ENCODE measurements around the gene ARSI.
A peak's percentile ranks its signal among the peaks of the same experiment; 100 is the strongest.

The ARSI gene

DNA sequence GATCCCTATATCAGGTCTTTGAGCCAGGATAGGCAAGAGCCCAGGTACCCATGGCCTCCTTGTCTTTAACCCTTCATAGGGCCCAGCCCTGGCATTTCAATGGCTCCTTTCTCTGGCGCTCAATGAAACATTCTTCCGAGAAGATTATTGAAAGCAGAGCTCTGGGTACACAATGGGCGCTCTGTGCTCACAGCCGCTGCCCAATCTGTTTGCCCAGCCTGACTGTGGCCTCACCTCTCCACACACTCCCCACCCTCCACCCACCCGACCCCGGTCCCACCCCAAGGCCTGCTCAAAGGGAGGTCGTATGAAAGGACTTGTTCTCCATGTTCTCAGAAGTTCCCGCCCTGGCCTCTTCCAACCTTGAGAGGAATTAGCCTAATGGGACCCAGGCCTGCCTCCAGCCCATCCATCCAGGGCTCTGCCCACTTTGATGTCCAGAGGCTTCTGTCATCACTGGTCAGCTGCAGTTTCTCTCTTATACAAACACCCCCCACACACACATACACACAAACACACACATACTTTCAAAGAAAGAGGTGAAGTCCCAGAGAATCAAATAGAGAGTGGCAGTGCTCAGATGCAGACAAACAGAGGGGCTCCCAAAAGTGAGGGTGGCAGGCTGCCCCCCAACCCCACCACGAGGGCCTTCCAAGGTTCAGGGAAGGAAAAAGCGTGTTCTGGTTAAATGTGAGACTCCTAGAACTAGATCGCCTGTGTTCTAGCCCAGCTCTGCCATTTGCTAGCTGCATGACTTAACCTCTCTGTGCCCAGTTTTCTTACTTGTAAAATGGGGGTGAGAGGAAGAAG is 5.1 kb upstream of the ARSI start:
- no peak for DNase-seq (ENCODE audit: low read depth)

DNA sequence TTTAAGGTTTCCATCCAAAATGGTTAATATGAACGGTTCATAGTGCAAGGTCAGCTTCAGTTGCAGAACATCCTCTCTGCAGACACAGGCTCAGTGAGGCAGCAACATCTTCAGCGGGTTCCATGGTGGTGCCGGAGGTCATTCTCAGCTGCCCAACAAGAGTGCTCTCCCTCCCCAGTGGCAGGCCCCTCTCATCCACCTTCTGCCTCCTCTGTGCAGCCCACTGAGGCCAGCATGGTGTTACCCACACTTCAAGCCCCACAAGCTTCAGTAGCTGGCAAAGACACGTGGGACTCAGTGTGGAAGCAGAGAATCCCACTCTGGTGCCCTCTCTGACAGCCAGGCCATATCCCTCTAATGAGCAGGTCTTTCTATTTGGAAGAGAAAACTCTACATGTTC is 4.1 kb upstream of the ARSI start:
- DNase-seq (ENCODE audit: low read depth), result no peak

DNA sequence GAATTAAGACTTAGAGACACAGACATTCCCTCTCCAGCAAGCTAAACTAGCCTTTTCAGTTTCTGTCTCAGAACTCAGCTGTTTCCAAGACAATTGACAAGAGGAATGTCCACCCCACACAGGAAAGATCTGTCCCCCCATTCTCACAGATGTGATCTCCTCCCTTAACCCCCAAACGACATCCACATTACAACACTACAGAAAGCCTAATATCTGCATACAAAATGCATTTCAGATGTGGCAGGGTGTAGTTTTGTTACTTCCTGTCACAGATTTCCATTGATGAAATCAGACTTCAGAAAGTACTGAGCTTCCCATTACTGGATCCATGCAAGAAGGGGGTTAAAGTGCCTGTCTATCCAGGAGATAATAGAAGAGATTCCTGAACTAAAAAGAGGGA is 2.9 kb upstream of the ARSI start:
- no peak for DNase-seq (ENCODE audit: low read depth)

DNA sequence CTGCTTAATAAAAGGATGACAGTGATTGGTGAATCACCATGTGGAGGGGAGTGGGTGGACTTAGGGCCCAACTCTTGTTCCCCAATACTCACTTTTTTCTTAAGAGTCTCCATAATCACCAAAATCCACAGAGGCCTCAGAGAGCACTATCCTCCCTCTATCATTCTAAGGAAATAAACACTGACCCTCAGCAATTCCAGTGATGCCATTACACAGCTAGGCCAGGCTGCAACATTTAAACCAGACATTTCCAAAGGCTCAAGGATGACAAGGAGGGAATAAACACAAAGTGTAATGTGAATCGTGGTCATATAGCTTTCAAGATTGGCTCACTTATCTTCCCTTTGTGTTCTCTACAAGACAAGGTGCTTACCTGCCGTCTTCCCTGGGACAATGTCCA is 2.4 kb upstream of the ARSI start:
- no peak for DNase-seq (ENCODE audit: low read depth)

DNA sequence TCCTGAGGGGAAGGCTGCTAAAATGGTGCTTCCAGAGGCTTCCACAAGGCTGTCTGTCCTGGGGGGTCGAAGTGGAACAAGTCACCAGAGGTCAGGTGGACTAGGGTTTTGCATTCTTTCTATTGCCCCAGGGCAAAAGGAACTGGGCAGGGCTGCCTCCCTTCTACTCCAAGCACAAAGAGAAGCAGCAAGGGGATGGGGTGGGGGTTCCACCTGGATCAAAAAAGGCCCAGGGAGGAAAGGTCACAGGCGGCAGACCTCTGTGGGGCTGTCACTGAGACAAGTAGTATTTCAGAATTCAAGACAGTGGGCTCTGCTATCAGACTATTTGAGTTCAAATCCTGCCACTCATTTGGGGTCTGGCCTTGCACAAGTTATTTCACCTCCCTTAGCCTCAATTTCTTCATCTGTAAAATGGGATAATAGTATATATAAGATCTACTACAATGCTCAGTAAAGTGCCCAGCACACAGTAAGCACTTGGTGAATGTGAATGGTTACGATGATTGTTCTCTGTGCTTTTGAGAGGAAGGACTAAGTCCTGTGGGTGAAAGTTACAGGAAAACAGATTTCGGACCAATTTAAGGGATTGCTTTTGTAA is 1.9 kb upstream of the ARSI start:
- DNase-seq (ENCODE audit: low read depth), result no peak

DNA sequence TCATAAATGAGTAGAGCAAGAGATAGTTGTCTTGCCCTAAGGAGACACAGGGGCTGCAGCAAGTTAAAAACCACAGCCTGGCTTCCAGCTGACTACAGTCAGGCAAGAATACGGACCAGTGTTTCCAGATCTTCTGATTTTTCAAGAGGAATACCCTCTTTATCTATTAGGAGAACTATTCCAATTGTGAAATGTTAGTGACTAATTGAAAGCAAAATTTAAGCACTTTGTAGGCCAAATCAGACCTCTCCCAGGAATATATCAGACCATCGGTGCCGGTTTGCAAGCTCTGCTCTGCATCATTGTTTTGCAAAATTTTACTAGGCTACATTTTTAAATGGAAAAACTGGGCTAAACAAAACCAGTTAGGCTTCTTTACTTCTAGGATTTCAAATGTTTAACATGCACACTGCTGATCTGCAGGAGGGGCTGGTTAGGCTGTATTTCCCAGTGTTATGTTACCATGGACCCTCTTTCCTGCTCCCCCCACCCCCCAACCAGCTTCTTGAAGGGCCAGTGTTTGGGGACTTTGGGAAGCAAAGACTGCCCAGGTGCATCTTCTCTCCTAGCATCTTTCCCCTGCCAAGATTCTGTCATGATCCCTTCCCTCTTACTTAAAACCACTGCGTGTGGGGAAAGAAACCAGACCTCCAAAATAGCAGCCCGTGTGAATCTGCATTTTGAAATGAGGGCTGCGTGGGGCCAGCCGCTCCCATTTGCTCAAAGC is 1.1 kb upstream of the ARSI start:
- DNase-seq (ENCODE audit: low read depth), result no peak

DNA sequence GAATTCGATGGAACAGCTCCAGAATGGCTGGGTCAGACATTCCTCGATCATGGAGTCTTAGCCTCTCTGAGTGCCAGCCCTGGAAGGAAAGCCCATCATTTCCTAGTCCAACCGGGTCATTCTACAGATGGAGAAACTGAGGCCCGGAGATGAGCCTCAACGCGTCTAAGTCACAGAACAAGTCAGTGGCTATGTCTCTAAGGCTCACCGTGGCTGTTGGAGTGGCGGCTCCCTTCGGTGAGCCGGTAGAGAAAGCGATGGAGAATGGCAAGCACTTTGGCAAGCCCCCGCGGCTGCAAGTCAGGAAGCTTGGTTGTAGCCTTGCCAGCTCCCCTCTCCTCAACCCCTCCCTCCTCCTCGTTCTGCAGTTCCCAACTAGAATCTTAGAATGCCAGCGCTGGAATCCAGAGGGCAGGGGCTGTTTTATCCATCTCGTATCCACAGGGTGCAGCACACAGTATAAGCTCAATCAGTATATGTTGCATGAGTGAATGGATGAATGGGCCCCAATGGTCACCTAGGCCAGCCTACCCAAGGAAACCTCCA is 438 bp upstream of the ARSI start:
- no peak for DNase-seq (ENCODE audit: low read depth)

DNA sequence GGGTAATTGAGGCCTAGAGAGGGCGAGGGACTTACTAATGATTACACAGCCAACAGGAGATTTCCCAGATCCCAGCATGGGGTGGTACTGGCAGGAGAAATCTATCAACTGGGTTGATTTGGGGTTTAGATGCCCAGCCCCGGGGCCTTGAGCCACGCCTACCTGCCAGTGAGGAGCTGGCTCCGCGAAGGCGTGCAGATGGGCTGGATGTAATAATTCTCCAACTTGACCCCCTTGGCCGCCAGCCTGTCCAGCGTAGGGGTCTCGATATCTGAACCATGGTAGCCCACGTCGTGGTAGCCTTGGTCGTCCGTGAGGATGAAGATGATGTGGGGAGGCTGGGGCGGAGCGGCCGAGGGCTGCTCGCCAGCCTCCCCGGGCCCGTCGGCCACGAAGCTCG is 804 bp downstream of the ARSI start:
- DNase-seq (ENCODE audit: low read depth), result no peak

DNA sequence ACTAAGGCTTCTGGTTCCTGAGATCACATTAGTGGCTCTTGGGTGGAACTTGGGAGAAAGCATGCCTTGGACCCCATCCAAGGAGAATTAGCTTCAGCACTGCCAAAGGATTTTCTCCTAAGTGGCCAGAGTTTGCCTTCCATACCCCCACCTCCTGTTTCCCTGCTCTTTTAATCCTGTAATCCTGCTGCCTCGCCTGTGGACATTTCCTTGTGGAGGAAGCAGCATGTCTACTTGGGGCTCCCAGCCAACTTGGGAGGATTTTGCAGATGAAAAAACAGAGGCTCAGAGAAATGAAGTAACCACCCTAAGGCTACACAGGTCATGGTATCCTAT is 1.6 kb downstream of the ARSI start:
- DNase-seq (ENCODE audit: low read depth), result no peak

DNA sequence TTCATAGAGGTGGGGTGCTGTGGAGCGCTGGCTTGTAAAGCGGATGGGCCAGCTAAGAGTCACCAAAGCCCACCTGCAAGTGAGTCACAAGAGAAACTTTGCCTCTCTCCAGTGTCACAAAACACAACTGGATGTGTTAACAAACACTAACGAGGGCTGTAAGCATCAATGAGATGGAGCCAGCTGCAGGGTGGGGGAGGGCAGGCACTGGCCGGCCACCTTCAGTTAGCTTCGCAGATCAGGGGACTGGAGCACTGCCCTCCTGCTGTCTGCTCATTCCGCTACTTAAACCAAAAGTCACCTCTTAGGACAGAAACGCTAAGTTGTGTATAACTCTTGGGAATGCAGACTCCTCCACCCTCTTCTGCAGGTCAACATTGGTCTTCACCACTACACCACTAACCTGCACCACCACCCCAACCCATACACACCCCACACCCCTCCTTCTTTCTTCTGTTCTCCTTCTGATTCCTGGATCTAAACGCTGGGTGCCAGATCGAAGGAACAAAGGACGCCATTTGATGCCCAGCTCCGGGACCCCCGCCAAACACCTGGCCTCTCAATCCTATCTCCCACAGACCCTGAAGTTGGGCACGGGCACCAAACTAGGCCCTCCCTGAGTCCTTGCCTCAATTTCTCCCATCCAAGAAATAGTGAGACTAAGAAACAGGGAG is 2.1 kb downstream of the ARSI start:
- no peak for DNase-seq (ENCODE audit: low read depth)

DNA sequence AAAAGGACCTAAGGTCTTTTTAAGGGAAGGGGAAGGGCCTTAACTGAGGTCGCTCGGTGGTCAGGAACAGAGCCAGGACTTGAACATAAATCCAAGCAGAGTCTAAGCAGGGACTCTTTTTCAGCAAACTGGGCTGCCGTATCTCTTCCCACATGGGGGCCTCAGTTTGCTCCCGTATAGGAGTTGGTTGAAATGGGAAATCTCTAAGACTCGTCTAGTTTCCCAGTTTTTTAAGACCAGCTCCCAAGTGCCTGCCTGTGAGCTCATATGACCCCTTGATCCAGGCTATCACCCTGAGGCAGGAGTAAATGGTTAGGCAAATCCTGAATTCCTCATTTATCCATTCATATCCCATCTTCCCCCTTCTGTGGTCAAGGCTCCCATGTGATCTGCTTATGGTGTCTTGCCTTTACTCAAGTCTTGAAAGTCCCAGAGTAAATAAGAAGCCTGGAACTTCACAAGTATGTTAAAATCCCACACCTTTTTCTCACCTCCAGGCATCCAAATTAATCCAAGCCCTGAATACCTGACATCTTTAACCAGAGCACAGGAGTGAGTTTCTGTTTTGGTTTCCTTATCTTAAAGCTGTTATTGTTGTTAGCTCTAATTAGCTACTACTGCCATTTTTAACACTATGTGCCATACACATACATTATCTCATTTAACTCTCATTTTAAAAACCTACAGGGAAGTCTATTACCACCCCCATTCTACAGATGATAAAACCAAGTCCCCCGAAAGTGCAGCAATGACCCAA is 3.0 kb downstream of the ARSI start:
- no peak for DNase-seq (ENCODE audit: low read depth)

DNA sequence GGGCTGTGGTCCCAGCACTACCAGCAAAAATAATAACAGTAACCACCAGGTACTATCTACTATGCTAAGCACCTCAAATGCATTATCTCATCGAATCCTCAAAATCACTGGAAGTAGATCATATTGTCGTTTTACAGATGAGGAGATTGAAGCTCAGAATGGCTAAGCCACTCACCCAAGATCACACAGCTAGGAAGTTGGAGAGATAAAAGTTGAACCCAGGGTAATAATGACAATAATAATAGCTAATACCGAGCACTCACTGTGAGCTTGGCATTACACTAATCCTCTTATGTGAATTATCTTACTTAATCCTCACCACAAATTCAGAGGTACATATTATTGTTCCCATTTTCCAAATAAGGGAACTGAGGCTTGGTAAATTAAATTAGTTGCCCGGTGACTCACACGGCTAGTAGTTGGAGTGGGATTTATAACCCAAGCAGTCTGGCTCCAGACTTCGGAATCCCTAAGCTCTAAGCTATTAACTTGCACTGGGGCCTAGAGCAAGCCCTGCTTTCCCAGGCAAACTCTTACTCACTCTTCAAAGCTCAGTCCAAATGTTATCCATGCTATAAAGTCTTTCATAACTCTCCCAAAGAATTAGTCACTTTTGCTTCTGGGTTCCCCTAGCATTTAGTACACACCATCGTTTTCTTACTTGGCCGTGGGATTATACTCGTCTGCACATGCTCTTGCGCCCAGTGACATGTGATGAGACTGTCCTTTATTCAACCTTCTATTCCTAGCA is 3.8 kb downstream of the ARSI start:
- peak; percentile 98 for DNase-seq (ENCODE audit: low read depth)

DNA sequence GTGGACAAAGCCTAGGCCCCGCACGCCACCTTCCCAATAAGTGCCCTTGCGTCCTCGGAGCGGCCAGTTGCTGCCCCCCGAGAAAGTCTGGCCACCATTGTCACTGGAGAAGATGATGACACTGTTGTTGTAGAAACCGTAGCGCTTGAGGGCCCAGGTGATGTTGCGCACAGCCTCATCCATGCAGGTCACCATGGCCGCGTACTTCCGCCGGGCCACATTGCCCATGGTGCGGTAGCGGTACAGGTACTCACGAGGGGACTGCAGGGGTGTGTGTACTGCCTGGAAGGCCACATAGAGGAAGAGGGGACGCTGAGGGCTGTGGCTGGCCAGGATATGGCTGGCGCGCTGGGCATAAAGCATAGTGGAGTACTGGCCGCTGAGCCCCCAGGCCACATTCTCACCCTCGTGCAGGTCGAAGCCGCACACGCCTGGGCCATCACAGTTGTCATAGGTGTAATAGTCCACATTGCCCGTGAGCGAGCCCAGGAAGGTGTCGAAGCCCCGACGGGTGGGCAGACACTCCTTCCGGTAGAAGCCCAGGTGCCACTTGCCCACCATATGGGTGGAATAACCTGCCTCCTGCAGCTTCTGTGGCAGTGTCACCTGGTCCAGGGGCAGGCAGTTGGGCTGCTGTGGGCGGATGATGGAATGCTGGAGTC is 4.6 kb downstream of the ARSI start:
- DNase-seq (ENCODE audit: low read depth), result no peak

DNA sequence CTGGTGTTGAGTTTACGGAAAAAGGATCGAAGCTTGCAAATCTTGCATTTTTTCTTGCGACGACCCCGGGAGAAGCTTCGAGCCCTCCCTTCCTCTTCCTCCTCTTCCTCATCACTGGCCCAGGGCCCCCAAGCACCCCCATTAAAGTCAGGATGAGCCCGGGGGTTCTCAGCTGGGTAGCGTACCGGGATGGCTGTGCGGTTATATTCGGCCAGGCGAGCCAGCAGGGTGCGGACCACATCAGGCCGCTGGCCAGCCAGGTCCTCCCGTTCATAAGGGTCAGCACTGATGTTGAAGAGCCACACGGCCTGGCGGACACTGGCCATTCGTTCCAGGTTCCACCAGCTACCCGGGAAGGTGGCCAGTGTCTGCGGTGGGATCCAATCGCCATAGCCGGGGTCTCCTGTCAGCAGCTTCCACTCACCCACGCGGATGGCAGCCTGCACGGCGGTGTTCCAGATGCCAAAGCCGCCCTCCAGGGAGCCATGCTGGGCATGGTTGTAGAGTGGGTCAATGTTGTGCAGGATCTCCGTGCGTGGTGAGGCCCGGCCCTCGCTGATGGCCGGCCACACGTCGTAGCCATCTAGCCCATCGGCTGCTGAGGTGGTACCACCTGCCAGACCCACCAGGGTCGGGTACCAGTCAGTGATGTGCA is 5.3 kb downstream of the ARSI start:
- DNase-seq (ENCODE audit: low read depth), result no peak

DNA sequence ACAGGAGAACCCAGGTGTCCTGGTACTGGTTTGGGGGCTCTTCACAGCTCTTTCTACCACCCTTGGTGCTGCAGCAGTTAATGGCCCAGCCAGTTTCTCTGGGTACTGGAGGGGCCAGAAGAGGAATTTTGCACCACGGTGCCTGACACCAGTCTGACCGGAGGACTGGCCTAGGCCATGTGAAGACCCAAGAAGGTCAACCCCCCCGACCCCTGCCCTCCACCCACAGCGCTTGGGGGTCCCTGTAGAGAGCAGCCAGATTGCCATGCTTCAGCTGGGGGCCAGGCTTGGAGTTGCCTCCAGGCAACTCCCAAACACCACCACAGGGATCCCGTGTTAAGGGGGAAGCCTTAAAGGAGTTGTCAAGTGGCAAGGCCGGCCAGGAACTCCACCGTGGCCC is 6.2 kb downstream of the ARSI start:
- no peak for DNase-seq (ENCODE audit: low read depth)

DNA sequence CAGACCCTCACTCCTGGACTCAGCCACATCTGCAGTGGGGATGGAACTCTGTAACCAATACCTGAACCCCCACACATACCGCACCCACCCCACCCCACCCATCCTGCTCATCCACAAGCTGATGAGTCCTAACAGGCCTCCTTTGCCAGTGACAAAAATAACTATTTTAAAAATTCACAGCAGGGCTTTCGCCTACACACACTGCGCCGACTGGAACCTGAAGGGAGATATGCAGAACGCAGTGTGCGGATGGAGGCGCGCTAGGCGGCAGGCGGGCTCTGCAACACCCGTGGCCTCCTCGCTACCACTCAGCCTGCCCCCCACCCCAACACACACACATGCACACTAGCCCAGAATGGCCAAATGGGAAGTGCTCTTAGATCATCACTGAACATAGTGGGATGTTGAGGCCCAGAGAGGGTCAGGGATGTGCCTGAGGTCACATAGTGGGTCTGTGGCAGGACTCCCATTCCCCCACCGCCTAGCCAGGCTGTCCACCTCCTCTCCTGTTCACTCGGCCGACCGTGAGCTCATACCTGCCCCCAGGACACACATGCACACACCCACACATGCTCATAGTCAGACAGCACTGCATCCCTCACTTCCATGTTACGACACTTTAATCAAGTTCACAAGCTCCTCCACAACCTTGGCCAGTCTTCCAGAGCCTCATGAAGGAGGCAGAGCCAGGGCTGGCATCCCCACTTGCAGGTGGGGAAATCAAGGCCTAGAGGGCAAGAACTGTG is 6.8 kb downstream of the ARSI start:
- no peak for DNase-seq (ENCODE audit: low read depth)

DNA sequence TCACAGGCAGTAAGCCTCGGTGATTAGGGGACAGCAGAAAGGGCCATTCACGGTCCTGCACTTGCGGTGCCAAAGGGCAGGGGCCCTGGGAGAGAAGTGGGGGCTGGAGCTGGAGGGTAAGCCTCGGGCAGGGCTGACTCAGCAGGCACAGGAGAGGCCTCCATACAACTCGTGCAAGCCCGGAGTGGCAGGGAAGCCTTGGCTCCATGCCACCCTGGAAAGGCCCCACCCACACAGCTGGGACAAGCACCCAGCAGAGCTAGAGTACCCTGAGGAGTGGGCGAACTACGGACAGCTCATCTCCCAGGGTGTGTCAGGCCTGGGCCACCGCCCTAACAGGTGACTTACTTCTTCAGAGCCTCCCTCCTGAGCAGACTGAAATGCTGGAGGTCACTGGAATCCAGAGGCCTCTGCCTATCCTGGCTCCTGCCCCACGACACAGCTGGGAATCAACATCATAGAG is 7.5 kb downstream of the ARSI start:
- DNase-seq (ENCODE audit: low read depth), result no peak

DNA sequence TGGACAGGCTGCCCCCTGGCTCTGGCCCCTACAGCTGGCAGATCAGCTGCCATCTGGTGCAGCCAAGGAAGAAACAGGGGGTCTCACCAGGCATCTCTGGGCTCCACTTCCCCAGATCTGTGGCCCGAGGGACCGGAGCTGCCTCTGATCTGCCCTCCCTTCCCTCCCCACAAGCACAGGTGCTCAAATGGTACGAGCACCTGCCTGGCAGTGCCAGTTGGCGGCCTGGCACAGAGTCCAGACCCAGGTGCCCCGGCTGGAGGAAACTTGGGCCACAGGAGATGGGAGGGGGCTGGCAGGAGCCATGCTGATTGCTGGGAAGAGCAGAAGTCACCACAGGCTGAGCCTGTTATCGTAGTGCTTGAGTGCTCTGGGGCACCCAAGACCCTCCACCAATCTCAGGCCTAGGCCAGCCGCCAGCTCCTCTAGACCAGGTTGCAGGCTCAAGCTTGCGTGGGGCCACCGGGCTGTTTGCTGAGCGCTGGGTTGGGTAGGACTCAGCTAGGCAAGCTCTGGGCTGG is 8.1 kb downstream of the ARSI start:
- no peak for DNase-seq (ENCODE audit: low read depth)
